Measurements from ENCODE around the gene TNXB. TPM values are rescaled to one million over a fixed set of nuclear protein-coding genes. Genes with fewer than 3 reads are reported as not detected.
"Not testable (repeated sequence)": the region's sequence is repeated elsewhere in the genome, so short reads cannot be mapped to it uniquely, and the experiment has no call there.

The TNXB gene
- total RNA-seq, 2 donors from 2014 or later = 143 to 158 TPM

DNA sequence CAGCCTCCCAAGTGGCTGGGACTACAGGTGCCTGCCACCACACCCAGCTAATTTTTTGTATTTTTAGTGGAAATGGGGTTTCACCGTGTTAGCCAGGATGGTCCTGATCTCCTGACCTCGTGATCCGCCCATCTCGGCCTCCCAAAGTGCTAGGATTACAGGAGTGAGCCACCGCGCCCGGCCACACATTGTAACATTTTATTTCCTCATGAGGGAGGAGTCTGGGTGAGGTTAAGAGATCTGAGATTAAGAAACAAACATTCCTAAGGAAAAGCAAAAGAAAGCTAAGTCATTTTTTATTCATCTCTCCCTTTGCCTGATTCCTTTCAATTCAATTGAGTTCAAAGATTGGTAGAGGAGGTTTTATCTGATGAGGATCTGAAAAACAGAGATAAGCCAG, 35.1 kb upstream of the TNXB start:
- intact Hi-C loops (cut with DNase I); ATAC-seq; DNase-seq: not testable (repeated sequence)

DNA sequence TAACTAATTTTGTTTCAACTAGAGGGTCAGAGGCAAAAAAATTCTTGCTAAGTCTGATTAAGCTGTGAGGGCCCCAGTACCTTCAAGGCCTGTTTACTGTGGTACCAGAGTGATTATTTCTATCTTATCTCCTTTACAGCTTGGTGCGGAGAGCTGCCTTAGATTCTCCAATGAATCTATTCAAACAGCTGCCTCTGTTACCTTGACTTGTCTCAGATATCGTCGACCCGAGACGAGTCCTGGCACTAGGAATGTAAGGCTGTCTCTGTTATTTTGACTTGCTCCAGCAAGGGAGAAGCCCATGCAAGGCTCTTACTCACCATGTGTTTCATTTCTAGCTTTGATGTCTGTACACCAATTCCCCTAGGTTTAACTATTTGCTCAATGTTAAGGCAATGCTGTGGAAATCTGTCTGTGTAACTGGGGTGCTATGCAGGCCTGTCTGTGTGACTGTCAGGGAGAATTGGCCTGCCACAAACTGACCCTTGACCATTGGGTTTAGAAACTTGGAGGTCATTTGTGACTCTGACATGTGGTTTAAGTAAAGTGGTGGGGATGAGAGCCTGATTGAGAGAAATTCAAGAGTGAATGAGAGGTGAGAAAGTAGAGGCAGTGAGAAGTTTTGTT, 31.4 kb upstream of the TNXB start:
- intact Hi-C loops (cut with DNase I) = no loop called here
- DNase-seq = no peak
- peak in 1 of 2 donors; percentile 44 for ATAC-seq

DNA sequence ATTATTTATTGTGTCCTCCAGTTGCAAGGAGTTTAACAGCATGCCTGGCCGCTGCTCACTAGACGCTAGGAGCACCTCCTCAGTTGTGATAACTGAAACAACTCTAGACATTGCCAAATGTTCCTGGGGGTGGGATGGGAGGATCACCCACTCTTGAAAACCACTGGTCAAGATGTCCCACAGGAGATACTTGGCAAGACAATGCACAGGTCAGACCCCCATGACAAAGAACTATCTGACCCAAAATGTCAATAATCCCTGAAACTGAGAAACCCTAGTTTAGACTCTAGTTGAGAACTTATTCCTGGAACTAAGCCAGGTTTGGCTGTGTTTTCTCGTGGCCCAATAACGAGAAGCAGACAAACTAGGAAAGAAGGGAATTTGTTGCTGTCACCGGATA, 30.5 kb upstream of the TNXB start:
- ATAC-seq = no peak
- no peak for DNase-seq
- intact Hi-C loops (cut with DNase I) = no loop called here

DNA sequence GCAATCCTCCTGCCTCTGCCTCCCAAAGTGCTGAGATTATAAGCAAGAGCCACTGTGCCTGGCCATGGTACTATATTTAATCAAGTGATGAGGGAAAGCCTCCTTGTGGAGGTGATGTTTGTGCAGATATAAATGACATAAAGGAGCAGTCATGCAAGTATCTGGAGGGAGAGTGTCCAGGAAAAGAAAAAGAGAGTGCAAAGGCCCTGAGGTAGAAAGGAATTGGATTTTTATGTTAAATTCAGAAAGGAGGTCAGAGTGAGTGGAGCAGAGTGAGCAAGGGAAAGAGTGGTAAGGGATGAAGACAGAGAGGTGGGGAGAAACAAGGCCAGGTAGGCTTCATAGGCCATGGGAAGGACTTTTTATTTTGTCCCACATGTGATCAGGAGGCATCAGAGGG, 28.3 kb upstream of the TNXB start:
- DNase-seq (no peak), ATAC-seq (no peak)
- intact Hi-C loops (cut with DNase I) = no loop called here

DNA sequence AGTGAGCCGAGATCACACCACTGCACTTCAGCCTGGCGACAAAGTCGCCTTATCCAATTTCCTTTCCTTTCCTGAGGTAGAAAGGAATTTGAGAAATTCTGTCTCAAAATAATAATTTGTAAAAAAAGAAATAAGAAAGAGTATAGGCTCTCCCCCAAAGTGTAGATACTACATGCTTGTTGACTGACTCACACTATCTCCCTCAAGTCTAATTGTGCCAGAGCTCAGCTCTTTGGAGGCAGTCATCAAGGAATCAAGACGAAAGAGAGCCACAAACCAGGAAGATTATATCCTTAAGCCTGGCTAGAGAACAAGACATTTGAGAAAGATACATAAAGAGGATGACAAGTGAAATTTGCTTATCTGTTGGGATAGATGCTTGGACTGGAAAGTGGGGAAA, 24.6 kb upstream of the TNXB start:
- intact Hi-C loops (cut with DNase I) = no loop called here
- no peak for ATAC-seq

DNA sequence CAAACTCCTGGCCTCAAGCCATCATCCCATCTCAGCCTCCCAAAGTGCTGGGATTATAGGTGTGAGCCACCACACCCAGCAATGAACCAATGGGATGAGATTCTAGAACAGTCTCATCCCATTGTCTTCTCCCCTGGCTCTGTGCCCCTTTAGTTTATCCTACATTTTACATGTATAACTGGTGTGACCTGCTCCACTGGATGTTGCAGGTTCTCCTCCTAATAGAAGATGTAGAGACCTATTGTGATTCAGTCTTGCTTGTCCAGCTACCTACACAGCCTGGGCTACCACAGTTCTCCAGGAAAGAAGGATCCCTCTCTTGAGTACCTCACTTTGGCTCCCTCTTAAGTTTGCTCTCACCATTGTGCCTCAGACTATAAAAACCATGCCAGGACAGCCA, 23.0 kb upstream of the TNXB start:
- DNase-seq = no peak
- no peak for ATAC-seq
- intact Hi-C loops (cut with DNase I) = no loop called here

More for the DNA sequence above, 24.6 kb upstream of the TNXB start:
- DNase-seq = no peak

DNA sequence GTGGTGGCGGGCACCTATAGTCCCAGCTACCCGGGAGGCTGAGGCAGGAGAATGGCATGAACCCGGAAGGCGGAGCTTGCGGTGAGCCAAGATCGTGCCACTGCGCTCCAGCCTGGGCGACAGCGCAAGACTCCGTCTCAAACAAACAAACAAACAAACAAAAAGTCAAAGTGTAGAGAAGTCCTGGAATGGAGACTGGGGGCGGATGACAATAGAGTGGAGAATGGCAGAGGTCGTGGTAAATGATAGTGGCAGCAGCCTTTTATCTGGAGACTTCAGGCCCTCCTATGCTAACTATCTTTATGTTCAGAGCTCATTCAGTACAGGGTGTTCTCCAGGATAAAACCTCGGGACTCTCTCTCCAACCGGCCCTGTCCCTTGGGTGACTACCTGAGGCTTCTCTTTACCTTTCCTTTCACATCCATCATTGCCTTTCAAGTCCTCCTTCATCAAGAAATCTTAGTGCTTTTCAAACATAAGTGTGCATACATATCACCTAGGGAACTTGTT, 22.4 kb upstream of the TNXB start:
- DNase-seq = no peak
- intact Hi-C loops (cut with DNase I) = no loop called here
- ATAC-seq = no peak

DNA sequence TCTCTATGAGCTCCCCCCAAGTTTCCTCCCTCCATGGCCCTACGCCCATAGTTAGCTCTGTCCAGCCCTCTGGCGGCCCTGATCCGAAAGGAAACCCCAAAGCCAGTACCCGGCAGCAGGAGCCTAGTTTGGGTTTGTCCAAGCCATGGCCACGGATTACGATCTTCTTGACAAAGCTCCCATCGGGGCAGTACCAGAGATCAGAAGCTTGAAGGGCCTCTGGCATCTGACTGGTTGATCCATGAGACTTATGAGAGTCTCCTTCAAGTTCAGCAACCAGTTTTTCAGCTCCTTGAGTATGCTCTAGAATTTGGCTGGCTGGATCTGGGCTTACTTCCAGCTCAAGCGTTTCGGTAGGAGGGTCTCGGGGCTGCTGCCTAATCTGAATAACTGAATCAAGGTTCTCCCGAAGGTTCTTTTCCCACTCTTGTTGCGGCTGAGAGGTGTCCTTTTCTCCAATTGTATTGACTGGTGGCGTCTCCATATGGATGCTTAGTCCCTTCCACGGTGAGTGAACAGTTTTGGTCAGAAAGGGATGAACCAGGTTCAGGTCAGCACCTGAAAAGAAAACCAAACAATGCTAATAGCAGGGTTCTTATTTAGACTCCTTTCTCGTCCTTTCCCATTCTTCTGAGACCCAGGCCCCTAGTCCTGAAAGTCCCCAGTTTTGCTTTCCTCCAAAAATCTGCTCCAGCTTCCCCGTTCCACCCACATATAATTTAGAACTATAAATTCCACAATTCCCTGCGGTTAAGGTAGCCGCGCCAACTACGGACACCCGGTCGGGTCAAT, 20.4 kb upstream of the TNXB start:
- DNase-seq (no peak), ATAC-seq (peak; percentile 36 to 51)
- intact Hi-C loops (cut with DNase I) = loop anchor here in 1 of 2 donors (5.0 kb wide), 1 partner anchor 1068 kb away; no protein-coding TSS in a partner anchor

DNA sequence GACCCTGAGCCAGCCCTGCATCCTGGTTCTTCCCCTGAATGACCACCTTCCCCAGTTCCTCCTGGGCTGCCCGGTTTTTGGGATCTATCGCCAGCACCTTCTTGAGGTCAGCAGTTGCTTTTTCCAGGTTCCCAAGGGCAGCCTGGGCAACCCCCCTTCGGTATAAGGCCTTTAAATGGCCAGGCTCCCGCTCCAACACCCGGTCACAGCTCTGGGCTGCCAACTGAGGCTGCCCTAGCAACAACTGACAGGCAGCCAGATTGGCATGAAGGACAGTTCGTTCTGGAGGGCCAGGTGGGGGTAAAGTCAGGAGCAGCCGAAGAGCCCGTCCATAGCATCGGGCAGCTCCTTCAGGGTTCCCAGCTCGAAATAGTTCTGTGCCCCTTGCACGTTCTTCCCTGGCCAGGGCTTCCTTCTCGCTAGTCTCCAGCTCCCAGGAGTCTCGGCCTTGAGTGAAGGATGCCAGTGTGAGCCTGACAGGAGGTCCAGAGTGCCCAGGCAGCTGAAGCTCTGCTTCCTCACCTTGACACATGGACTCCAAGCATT, 19.7 kb upstream of the TNXB start:
- ATAC-seq (no peak), DNase-seq (no peak)
- intact Hi-C loops (cut with DNase I) = loop anchor here in 1 of 2 donors (5.0 kb wide), 1 partner anchor 1068 kb away; no protein-coding TSS in a partner anchor

DNA sequence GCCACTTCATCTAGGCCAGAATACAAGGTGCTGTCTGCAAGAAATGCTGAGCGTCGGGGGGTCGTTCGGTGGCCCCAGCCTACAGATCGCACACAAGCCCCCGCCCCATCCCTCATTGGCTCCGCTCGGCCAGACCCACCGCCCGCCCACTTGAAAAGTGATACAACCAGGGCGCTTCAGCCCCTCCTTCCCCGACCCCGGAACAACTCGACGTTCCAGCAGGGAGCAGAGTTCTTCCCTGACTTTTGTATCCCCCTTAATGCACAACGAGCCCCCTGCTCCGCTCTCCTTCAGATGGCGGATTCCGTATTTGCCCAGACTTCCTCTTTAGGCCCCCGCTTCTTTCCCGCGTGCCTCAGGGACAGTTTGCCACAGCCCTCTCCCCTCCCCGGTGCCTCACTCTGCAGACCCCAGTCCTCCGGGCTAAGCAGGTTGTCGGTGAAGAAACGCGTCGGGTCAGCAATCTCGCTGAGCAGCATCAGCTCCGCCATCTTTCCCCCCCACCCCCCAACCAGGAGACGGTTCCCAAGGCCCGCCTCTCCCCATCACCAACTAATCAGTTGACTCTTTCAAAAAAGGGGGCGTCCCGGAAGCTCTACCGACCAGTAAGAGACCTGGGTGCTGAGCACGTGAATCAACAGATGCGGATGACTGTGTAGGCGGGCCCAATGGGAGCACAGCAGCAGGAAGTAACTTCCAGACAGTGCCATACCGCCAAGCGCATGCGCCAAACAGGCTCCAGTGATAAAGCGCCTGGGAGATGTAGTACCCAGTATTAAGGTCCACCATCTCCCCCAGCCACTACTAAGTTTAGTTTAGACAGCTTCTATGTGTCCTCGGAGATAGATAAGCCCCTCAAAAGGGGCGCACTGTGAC, 18.8 kb upstream of the TNXB start, which contains the start of gene ATF6B:
ATF6B (minus strand) TSS at position 530 of the 876 bp plus-strand sequence; CDS start at position 491, 39 bp downstream.
- peak; percentile 100 for DNase-seq
- intact Hi-C loops (cut with DNase I) = loop anchor here in 1 of 2 donors (5.0 kb wide), 1 partner anchor 1069 kb away; no protein-coding TSS in a partner anchor

DNA sequence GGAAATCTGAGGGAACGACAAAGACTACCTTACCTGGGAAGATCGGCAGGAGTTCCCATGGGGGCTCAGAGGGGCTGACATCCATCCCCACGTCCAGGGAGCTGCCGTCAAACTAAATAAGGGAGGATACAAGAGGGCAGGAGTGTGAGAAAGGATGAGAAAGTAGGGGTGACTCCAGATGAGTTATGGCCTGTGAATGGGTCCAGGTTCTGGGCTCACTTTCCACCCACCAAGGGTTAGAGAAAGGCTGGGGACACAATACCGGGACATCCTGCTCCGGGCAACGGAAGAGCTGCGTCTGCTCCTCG, 18.2 kb upstream of the TNXB start:
- ATAC-seq (no peak), DNase-seq (no peak)
- intact Hi-C loops (cut with DNase I) = loop anchor here in 1 of 2 donors (5.0 kb wide), 1 partner anchor 1070 kb away; no protein-coding TSS in a partner anchor

More for the DNA sequence above, 18.8 kb upstream of the TNXB start, which contains the start of gene ATF6B:
- ATAC-seq = peak; percentile 95

DNA sequence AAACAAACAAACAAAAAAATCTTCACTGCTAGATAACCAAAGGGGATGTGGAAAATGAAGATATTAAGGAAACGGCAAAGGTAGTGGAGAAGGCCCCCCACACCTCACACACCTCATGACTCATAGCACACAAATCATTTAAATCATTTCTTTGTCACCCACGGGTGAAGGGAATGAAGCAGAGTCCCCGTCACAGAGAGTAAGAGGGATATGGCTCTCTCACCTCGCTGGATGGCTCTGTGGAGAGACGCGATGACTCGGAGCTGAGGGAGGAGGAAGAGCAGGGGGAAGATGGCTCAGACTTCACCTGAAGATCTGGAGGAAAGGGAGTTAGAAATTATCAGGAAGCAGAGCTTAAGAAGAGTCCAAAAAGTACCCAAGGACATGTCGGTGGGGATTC, 17.7 kb upstream of the TNXB start:
- intact Hi-C loops (cut with DNase I) = loop anchor here in 1 of 2 donors (5.0 kb wide), 1 partner anchor 1070 kb away; no protein-coding TSS in a partner anchor
- ATAC-seq = no peak
- no peak for DNase-seq

DNA sequence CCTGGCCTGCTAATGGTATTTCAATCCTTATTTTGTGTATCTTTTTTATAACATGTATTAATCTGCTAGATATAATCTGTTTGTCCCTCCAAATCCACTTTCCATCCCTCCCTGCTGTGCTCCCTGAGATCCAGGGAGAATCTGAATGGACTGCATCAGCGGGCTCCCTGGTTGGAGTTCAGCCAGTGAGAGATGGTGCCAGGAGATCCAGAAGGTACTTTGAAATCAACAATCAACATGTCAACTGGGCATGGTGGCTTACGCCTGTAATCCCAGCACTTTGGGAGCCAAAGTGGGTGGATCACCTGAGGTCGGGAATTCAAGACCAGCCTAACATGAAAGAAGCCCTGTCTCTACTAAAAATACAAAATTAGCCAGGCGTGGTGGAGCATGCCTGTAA, 14.5 kb upstream of the TNXB start:
- intact Hi-C loops (cut with DNase I) = no loop called here
- ATAC-seq = no peak
- no peak for DNase-seq

DNA sequence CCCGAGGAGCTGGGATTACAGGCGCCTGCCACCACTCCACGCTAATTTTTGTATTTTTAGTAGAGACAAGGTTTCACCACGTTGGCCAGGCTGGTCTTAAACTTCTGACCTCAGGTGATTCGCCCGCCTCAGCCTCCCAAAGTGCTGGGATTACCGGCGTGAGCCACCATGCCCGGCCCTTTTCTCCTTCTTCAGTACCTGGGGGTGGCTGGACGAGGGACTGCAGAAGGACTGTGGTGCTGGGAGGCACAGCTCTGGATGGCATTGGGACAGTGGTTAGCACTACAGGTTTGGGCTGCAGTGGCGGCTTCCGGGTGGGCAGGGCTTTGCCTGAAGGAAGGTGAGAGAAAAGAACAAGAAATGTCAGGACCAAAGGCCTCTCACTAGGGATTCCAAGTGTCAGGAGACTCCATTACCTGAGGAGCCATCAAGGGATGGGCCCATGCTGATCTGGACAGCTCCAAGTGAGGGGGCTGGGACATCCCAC, 11.5 kb upstream of the TNXB start:
- intact Hi-C loops (cut with DNase I) = no loop called here
- no peak for DNase-seq
- ATAC-seq = no peak

DNA sequence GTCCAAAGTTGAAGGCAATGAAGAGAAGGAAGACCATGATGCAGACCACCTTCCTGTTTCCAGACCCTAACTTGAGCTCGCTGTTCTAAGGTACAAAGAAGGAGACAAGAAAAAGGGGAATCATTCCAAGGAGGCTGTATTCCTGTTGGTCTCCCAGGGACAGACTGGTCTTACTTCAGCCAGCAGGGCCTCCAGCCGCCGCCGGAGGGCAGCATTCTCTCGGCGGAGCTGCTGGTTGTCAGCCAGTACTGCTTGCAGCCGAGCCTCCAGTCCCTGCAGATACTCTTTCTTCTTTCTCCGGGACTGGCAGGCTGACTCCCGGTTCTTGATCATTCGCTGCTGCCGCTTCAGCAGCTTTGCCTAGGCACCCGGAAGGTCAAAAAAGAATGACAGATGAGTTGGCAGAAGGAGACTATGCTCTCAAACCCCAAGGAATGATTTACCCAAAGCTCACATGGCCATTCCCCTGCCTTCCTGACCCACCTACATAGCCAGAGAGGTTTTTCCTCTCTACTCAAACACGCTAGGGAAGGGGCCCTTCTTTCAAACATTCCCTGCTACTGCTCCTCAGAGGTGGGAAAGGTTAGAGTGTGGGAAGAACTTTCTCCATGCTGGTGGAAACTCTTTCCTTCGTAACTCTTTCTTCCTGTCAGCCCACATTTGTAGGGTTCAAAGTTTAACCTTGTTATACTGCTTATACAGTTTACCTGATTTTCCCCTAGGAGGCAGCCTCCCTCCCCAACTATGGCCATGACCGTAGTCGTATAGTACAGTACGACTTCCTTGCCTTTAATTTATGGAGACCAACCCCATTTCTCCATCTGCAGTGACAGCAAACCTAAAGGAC, 9.9 kb upstream of the TNXB start:
- ATAC-seq (peak; percentile 66 to 83), DNase-seq (peak; percentile 87)
- intact Hi-C loops (cut with DNase I) = loop anchor here in 1 of 2 donors (2.0 kb wide), 1 partner anchor 36 kb away; the partner anchor contains the start of gene PPT2

DNA sequence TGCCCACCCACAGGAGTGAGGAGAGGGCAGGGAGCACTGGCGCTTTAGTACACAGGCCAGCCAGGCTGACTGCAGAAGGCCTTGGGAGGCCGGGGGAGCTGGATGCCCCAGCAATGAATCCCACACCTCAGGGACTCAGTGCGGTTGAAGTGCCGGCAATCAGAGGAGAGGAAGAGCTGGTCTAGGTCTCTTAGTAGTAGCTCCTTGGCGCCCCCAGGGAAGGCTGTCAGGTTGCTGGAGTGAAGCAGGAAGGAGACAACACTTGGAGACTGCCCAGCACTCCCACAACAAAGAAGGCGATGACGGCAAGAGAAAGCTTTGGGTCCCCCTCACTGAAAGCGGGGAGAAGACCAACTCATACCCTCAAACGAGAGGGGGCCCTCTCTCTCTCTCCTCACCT, 8.3 kb upstream of the TNXB start:
- intact Hi-C loops (cut with DNase I) = no loop called here
- no peak for DNase-seq
- ATAC-seq = no peak

DNA sequence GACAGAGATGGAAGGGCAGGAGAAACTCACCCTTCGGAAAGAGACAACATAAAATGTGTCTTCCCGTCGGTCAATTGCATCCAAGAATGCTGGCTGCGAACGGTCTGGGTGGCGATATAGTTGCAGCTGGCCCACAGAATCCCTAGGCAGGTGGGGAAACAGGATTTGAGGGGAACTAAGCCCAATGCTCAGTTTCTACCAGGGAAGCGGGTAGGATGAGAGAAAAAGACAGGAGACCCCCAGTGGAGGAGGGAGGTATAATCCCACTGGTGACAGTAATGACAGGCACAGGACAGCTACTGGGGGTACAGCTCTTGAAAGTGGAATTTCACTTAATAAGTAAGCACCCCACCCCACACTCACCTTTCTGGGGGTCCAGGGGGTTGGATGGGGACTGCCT, 7.5 kb upstream of the TNXB start:
- ATAC-seq (no peak), DNase-seq (no peak)
- intact Hi-C loops (cut with DNase I) = no loop called here

DNA sequence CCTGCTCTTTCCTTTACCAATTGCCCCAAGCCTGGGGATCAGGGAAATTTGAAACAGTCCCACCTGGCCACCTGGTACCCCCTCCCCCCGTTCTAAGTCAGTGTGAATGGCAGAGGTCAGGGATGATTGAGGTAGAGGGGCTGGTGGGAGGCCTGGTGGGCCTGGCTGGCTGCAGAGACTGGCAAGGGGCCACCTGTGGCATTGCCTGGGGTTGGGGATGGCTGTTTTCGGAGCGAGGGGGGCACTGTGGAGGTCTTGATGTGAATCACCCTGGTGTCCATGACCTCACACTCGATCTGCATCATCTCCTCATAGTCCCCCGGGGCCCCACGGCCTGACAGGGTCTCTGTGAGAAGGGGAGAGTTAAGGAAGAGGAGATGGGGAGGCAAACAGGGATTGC, 6.5 kb upstream of the TNXB start:
- DNase-seq = no peak
- no peak for ATAC-seq
- intact Hi-C loops (cut with DNase I) = no loop called here
